Pancreas (tissue), 10 donors: ENCODE measurements around the gene OVCA2. TPM values are rescaled to one million over a fixed set of nuclear protein-coding genes. Genes with fewer than 3 reads are reported as not detected.

Experiments used
- ATAC-seq, 4 donors: fragments of 200-7000 bp; cut with Tn5 transposase; one replicate each; pipeline versions ENCODE4 v1.8.0 to v1.9.1; 2020; ENCODE audit warnings: mild to moderate bottlenecking in 4 of 4, moderate library complexity in 4 of 4
- DNase-seq, 6 donors: peaks; one replicate each; pipeline ENCODE4 v3.0.0-alpha.2; 2020
- FAIRE-seq: peaks from 2 replicates; lab custom pipeline; 2012; peaks lifted over from hg19 to GRCh38; lab: Jason Lieb, UNC
- H3K27ac ChIP-seq, 4 donors: fragments of 200-600 bp; sonication (generic); 1 replicate in 3 of 4; 2 replicates in 1 of 4; pipeline versions ENCODE4 v1.5.0 to v1.8.0; 2020
- H3K27me3 ChIP-seq, 4 donors: fragments of 200-600 bp; one replicate each; pipeline ENCODE4 v1.8.0; 2021
- H3K36me3 ChIP-seq, 3 donors: fragments of 200-600 bp; sonication (generic) in 1 of 3; one replicate each; pipeline versions ENCODE4 v1.5.0 to v1.8.0; 2020 to 2021
- H3K4me1 ChIP-seq, 3 donors: fragments of 200-600 bp; one replicate each; pipeline ENCODE4 v1.8.0; 2021
- H3K4me3 ChIP-seq, 4 donors: fragments of 200-600 bp; sonication (generic) in 2 of 4; one replicate each; pipeline versions ENCODE4 v1.5.0 to v1.8.0; 2020 to 2021
- H3K9me3 ChIP-seq, 4 donors: fragments of 200-600 bp; one replicate each; pipeline ENCODE4 v1.8.0; 2021
- WGBS, 2 donors: extraction: QIAGEN DNeasy Blood & Tissue Kit; methylation state at CpG; one replicate each; pipeline ENCODE4 v1.1.7; 2013; 5-methylcytosine and 5-hydroxymethylcytosine counted together
- intact Hi-C, 3 donors: fragments of 100-400 bp; cut with DNase I; formaldehyde crosslinking; loops; one replicate each; pipeline versions ENCODE4 v1.11.1 to v1.14.2; 2022
- polyA plus RNA-seq, 2 donors: library from polyadenylated mRNA; stranded (reverse); fragments of 200-250 nt; gene quantifications; one replicate each; pipeline ENCODE4 v1.2.3, GENCODE V29; 2013
- total RNA-seq, 6 donors: library from RNA; stranded (reverse); fragmentation: NEBNext Ultra II Directional in 4 of 6; extraction: Animal tissue kit (Norgen Biotek cat#: 25700) in 4 of 6; gene quantifications; one replicate each; pipeline versions ENCODE4 v1.2.1 to v1.2.4, GENCODE V29; 2021 to 2023
- TF ChIP-seq, protein P1 (sequence below), 4 donors: fragments of 200-600 bp; sonication (generic) in 3 of 4; IDR thresholded peaks; one replicate each; pipeline versions ENCODE4 v1.5.0 to v1.8.0; 2021; ENCODE audit warnings: antibody characterized with exemption in 4 of 4
- donor health status: healthy with polysubstance abuse.
- donor health status: DM: no; HTN: no; CAD: no; lungs with moderate emphysema.
- donor health status: DM: no; HTN: no; CAD: no.
- donor health status: control.
- donor health status: control.
- donor health status: Bipolar disorder and iron deficiency.
- donor health status: DM: yes; HTN: yes; CAD: no.
- donor health status: DM: no; HTN: no; CAD: no.
- donor health status: DM: no; HTN: no; CAD: no.
- donor health status: DM: yes; HTN: yes; CAD: no.

OVCA2 gene
- total and polyA plus RNA-seq, 8 donors = 10.4 to 79.3 (median 18.6) TPM

DNA sequence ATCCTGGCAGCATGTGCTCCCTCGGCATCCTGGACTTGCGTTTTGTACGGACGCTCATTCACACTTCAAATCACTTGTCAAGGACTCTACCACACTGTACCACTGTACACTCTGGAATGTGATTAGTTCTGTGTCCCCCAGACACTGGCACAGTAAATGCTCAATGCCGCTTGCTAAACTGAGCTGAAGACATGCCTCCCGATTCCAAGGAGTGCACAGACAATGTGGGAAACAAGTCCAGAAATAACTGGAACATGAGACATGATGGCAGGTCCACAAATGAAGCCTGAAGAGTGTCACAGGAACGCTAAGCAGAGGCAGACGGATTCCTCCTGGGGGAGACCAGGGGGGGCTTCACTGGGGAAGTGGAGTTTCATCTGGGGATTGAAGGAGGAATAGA is 35.2 kb downstream of the OVCA2 start:
- Histone ChIP-seq H3K27ac (no peak overlapping the region), H3K9me3 (no peaks in the 10 kb centered on the region), H3K4me1 (no peaks in the 10 kb centered on the region), H3K27me3 (no peaks in the 10 kb centered on the region), H3K4me3 (no peak overlapping the region), H3K36me3 (peaks cover 0 to 13% (median 2%) of the 10 kb centered on the region in 3 donors)
- FAIRE-seq (no peak), DNase-seq (no peak), ATAC-seq (no peak)
- TF ChIP-seq, protein P1, sequence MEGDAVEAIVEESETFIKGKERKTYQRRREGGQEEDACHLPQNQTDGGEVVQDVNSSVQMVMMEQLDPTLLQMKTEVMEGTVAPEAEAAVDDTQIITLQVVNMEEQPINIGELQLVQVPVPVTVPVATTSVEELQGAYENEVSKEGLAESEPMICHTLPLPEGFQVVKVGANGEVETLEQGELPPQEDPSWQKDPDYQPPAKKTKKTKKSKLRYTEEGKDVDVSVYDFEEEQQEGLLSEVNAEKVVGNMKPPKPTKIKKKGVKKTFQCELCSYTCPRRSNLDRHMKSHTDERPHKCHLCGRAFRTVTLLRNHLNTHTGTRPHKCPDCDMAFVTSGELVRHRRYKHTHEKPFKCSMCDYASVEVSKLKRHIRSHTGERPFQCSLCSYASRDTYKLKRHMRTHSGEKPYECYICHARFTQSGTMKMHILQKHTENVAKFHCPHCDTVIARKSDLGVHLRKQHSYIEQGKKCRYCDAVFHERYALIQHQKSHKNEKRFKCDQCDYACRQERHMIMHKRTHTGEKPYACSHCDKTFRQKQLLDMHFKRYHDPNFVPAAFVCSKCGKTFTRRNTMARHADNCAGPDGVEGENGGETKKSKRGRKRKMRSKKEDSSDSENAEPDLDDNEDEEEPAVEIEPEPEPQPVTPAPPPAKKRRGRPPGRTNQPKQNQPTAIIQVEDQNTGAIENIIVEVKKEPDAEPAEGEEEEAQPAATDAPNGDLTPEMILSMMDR (IDR thresholded peaks at IDR 0.05) = no peak
- intact Hi-C loops = no loop called here
- WGBS, 2 donors = 88 to 94% methylated on average over 8 of the region's 8 CpGs

DNA sequence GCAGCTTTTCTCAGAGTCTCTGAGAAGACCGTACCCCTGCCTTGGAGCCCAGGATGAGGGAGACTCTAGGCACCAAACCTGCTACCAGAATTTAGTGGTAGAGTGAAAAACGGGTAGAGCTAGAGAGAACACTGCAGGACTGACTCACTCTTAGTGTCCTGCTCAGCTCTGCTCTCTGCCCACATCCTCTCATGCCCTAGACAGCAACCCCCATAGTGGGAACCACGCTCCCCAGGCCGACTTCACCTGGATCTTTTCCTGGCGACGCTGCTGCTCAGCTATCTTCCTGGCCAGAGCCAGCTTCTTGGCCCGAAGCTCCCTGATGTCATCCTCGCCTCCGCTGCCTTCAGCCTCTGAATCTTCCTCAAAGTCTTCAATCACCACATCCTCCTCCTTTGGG is 39.7 kb downstream of the OVCA2 start:
- no peaks in the 10 kb centered on the region for H3K9me3 ChIP-seq
- WGBS, 2 donors = 90 to 92% methylated on average over 9 of the region's 9 CpGs
- FAIRE-seq = no peak
- no peak overlapping the region for H3K27ac ChIP-seq
- H3K27me3 ChIP-seq = no peaks in the 10 kb centered on the region
- no peak for DNase-seq
- H3K4me3 ChIP-seq = no peak overlapping the region
- intact Hi-C loops = no loop called here
- H3K4me1 ChIP-seq = peaks cover 0 to 9% (median 3%) of the 10 kb centered on the region in 3 donors
- TF ChIP-seq, protein P1 (IDR thresholded peaks at IDR 0.05) = no peak
- no peak for ATAC-seq
- peaks cover 0 to 13% (median 0%) of the 10 kb centered on the region in 3 donors for H3K36me3 ChIP-seq

DNA sequence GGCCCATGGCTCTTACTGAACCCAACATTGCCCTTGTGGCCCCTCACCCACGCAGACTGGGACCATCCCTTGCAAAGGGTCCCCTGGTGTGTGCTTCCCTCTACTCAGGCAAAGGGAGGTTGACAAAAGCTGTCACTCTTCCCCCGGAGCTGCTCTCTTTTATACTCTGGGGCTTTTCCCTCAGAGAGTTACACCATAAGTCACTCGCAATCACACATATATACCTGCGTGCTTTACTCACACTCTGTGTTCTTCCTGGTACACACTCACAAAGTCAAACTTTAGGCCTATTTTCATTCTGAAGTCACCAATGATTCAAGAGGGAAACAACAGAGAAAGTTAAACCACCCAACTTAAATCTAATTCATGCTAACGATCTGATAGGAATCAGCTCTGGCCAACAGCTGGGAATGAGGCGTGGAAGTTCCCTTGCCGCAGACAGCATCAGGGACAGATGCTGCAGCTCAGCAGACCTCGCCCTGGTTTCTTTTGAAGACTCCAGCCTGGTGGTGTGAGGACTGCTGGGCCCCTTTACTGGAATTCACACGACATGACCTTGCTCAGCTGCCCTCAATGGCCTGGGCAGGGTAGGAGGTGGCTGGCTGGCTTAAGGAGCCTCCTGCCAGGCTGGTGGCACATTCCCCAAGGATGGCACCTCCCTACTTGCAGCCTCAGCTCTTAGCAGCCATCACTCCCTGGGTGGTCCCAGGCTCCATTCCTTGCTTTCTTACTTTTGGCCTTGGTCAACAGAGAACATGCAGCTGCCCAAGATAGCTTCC is 40.4 kb downstream of the OVCA2 start:
- WGBS, 2 donors = 79 to 82% methylated on average over 9 of the region's 9 CpGs
- FAIRE-seq (no peak), ATAC-seq (no peak), DNase-seq (no peak)
- Histone ChIP-seq H3K9me3 (no peaks in the 10 kb centered on the region), H3K4me1 (peaks cover 0 to 11% (median 3%) of the 10 kb centered on the region in 3 donors), H3K4me3 (no peak overlapping the region), H3K36me3 (peaks cover 0 to 13% (median 0%) of the 10 kb centered on the region in 3 donors), H3K27me3 (no peaks in the 10 kb centered on the region), H3K27ac (peak overlapping the region in 2 of 4 donors; percentile 8 to 69)
- intact Hi-C loops = no loop called here
- TF ChIP-seq, protein P1 (IDR thresholded peaks at IDR 0.05) = no peak

DNA sequence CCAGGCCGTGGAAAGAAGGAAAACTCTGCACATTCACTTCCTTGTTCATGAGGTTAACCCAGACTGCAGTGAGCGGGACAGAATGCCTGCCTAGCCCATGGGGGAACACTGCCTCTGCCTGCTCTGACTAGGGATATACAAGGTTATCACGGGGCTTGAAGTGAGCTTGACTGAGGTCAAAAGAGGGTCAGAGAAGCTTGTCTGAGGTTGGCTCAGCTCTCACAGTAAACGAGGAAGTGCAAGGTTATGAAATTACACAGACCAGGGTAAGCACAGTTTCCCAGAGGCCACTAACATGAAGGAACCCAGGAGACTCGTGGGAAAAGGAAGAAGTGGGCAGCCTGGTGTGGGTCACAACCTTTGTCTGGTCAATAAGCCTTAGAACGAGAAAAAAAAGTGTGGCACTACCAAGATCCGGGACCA is 41.8 kb downstream of the OVCA2 start:
- FAIRE-seq = no peak

More for the DNA sequence above, 41.8 kb downstream of the OVCA2 start:
- no peaks in the 10 kb centered on the region for H3K27me3 ChIP-seq
- DNase-seq (peak in 1 of 6 donors; percentile 59), ATAC-seq (peak; percentile 46 to 74 (median 64))
- intact Hi-C loops = no loop called here
- H3K36me3 ChIP-seq = peaks cover 0 to 13% (median 0%) of the 10 kb centered on the region in 3 donors
- H3K4me1 ChIP-seq = peaks cover 0 to 18% (median 3%) of the 10 kb centered on the region in 3 donors
- TF ChIP-seq, protein P1 (IDR thresholded peaks at IDR 0.05) = no peak
- H3K9me3 ChIP-seq = no peaks in the 10 kb centered on the region
- 51 to 55% methylated on average over 7 of the region's 7 CpGs for WGBS, 2 donors
- H3K27ac ChIP-seq = peak overlapping the region; percentile 31 to 81 (median 56)
- no peak overlapping the region for H3K4me3 ChIP-seq
